ENCODE measurements around the gene MANEA. TPM values are rescaled to one million over a fixed set of nuclear protein-coding genes. Genes with fewer than 3 reads are reported as not detected.

Gene MANEA
- total and polyA plus RNA-seq, 10 of the 15 experiments (the other 5 are each of a cell fraction or from before 2014, with no cell fraction given), result 5.8 to 19.5 (median 12.5) TPM

DNA sequence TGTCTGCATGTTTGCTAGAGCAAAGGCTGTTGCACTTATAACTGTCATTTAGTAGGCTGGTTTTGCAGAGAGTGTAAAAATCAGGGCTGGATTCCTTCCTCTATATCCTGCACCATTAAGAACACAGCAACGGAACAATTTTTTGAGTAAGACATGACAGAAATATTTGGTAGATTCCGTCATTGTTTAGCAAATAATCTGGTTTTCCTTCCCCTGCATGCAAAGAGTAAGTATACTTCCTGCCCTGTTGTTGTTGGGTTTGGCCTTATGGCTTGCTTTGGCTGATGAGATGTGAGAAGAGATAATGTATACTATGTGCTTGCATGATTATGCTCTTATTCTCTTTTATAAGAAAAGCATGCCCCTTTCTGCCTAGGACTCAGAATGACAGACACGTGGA, 23.8 kb downstream of the MANEA start:
- Histone ChIP-seq H3K4me3 (no peak overlapping the region), H3K9me3 (replicated peaks; ENCODE audit: control insufficient read depth, insufficient read depth, low read length) (no peaks in the 10 kb centered on the region), H3K79me2 (ENCODE audit: control insufficient read depth, insufficient read depth, low read length) (no peaks in the 10 kb centered on the region), H3K9ac (ENCODE audit: control insufficient read depth, insufficient read depth, low read length) (no peak overlapping the region), H3K4me1 (ENCODE audit: control insufficient read depth, insufficient read depth, low read length) (no peaks in the 10 kb centered on the region), H4K20me1 (ENCODE audit: control insufficient read depth, insufficient read depth) (no peaks in the 10 kb centered on the region), H3K36me3 (ENCODE audit: control insufficient read depth in 2 of 2, insufficient read depth in 2 of 2, low read length in 1 of 2) (no peaks in the 10 kb centered on the region; a peak in 1 of 4 replicates), H3K4me2 (ENCODE audit: control insufficient read depth, insufficient read depth) (no peak overlapping the region), H3K27ac (ENCODE audit: control insufficient read depth, insufficient read depth) (no peak overlapping the region), H2AFZ (ENCODE audit: control insufficient read depth, low read depth, low read length) (no peak overlapping the region), H3K27me3 (replicated peaks in 1 of 2; ENCODE audit: control insufficient read depth in 2 of 2, insufficient read depth in 2 of 2, low read length in 1 of 2) (no peaks in the 10 kb centered on the region)
- TF ChIP-seq, protein P1, sequence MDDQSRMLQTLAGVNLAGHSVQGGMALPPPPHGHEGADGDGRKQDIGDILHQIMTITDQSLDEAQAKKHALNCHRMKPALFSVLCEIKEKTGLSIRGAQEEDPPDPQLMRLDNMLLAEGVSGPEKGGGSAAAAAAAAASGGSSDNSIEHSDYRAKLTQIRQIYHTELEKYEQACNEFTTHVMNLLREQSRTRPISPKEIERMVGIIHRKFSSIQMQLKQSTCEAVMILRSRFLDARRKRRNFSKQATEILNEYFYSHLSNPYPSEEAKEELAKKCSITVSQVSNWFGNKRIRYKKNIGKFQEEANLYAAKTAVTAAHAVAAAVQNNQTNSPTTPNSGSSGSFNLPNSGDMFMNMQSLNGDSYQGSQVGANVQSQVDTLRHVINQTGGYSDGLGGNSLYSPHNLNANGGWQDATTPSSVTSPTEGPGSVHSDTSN (IDR thresholded peaks at IDR 0.05; ENCODE audit: insufficient replicate concordance, low read depth, low read length), result no peak
- TF ChIP-seq, protein P2, sequence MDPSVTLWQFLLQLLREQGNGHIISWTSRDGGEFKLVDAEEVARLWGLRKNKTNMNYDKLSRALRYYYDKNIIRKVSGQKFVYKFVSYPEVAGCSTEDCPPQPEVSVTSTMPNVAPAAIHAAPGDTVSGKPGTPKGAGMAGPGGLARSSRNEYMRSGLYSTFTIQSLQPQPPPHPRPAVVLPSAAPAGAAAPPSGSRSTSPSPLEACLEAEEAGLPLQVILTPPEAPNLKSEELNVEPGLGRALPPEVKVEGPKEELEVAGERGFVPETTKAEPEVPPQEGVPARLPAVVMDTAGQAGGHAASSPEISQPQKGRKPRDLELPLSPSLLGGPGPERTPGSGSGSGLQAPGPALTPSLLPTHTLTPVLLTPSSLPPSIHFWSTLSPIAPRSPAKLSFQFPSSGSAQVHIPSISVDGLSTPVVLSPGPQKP (IDR thresholded peaks at IDR 0.05; ENCODE audit: low read depth, low read length), result no peak
- TF ChIP-seq, protein P3, sequence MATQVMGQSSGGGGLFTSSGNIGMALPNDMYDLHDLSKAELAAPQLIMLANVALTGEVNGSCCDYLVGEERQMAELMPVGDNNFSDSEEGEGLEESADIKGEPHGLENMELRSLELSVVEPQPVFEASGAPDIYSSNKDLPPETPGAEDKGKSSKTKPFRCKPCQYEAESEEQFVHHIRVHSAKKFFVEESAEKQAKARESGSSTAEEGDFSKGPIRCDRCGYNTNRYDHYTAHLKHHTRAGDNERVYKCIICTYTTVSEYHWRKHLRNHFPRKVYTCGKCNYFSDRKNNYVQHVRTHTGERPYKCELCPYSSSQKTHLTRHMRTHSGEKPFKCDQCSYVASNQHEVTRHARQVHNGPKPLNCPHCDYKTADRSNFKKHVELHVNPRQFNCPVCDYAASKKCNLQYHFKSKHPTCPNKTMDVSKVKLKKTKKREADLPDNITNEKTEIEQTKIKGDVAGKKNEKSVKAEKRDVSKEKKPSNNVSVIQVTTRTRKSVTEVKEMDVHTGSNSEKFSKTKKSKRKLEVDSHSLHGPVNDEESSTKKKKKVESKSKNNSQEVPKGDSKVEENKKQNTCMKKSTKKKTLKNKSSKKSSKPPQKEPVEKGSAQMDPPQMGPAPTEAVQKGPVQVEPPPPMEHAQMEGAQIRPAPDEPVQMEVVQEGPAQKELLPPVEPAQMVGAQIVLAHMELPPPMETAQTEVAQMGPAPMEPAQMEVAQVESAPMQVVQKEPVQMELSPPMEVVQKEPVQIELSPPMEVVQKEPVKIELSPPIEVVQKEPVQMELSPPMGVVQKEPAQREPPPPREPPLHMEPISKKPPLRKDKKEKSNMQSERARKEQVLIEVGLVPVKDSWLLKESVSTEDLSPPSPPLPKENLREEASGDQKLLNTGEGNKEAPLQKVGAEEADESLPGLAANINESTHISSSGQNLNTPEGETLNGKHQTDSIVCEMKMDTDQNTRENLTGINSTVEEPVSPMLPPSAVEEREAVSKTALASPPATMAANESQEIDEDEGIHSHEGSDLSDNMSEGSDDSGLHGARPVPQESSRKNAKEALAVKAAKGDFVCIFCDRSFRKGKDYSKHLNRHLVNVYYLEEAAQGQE (IDR thresholded peaks at IDR 0.05; ENCODE audit: low read depth, low read length), result no peak
- TF ChIP-seq JUND (IDR thresholded peaks at IDR 0.05; ENCODE audit: low read depth, low read length) (no peak), HCFC1 (IDR thresholded peaks at IDR 0.05; ENCODE audit: low read length) (no peak), TCF7 (IDR thresholded peaks at IDR 0.05; ENCODE audit: borderline replicate concordance) (no peak), SPI1 (IDR thresholded peaks at IDR 0.05; ENCODE audit: borderline replicate concordance, insufficient read depth, low read depth, low read length) (no peak), ZNF207 (IDR thresholded peaks at IDR 0.05; ENCODE audit: borderline replicate concordance) (no peak), CEBPB (IDR thresholded peaks at IDR 0.05; ENCODE audit: borderline replicate concordance in 1 of 2, low read depth in 2 of 2, low read length in 2 of 2) (no peak), POLR2AphosphoS5 (IDR thresholded peaks at IDR 0.05; ENCODE audit: low read length) (no peak), MTA3 (IDR thresholded peaks at IDR 0.05; ENCODE audit: borderline replicate concordance, low read length) (no peak), EP300 (IDR thresholded peaks at IDR 0.05; ENCODE audit: borderline replicate concordance in 1 of 2, control insufficient read depth in 1 of 2, low read depth in 2 of 2, low read length in 2 of 2) (no peak)
- TF ChIP-seq, protein P4, sequence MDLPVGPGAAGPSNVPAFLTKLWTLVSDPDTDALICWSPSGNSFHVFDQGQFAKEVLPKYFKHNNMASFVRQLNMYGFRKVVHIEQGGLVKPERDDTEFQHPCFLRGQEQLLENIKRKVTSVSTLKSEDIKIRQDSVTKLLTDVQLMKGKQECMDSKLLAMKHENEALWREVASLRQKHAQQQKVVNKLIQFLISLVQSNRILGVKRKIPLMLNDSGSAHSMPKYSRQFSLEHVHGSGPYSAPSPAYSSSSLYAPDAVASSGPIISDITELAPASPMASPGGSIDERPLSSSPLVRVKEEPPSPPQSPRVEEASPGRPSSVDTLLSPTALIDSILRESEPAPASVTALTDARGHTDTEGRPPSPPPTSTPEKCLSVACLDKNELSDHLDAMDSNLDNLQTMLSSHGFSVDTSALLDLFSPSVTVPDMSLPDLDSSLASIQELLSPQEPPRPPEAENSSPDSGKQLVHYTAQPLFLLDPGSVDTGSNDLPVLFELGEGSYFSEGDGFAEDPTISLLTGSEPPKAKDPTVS (IDR thresholded peaks at IDR 0.05; ENCODE audit: low read depth, low read length), result no peak
- WGBS (ENCODE audit: insufficient coverage, insufficient replicate concordance, low lambda C conversion rate, missing lambda C conversion rate), result 97% methylated on average over 3 of the region's 3 CpGs
- no TSS peak for BruUV-seq (replicated peaks)
- in situ Hi-C loops (cut with MboI) (no loop called here), intact Hi-C loops (cut with micrococcal nuclease; ENCODE audit: unreplicated experiment) (no loop called here)
- RAD21 ChIA-PET (ENCODE audit: unreplicated experiment), result no interaction called here
- SMC1A ChIA-PET (ENCODE audit: uncharacterized antibody, unreplicated experiment), result no interaction called here
- POLR2A ChIA-PET, result no interaction called here
- FAIRE-seq (no peak), ATAC-seq (no peak), DNase-seq (ENCODE audit: low read depth, low spot score) (no peak)
- CTCF ChIA-PET, result no interaction called here
